Liver (tissue), 3 donors: ENCODE results near the gene ACTL8.

ENCODE experiments used
- CTCF ChIP-seq: fragments of 150-350 bp; IDR thresholded peaks from 2 replicates; pipeline ENCODE4 v1.5.1; 2017; ENCODE audit warnings: improper control_type of control experiment, low read depth, low read length; ENCODE audit not compliant: missing input control
- EGR1 ChIP-seq, 2 donors: IDR thresholded peaks; 2 replicates each; pipeline ENCODE4 v1.6.1; 2016 to 2018; ENCODE audit warnings: antibody characterized with exemption in 2 of 2, low read depth in 2 of 2
- FOXA2 ChIP-seq: IDR thresholded peaks from 2 replicates; pipeline ENCODE4 v1.6.1; 2016; ENCODE audit warnings: antibody characterized with exemption
- GABPA ChIP-seq, 2 donors: IDR thresholded peaks in 1 of 2; conservative IDR thresholded peaks in 1 of 2; 2 replicates each; pipeline ENCODE4 v1.6.1; 2016; ENCODE audit warnings: antibody characterized with exemption in 2 of 2, mild to moderate bottlenecking in 1 of 2, moderate library complexity in 1 of 2
- JUND ChIP-seq, 2 donors: IDR thresholded peaks; 2 replicates each; pipeline ENCODE4 v1.6.1; 2016; ENCODE audit warnings: antibody characterized with exemption in 2 of 2
- NR2F2 ChIP-seq: IDR thresholded peaks from 2 replicates; pipeline ENCODE4 v1.6.1; 2016; ENCODE audit warnings: antibody characterized with exemption
- RAD21 ChIP-seq, 2 donors: IDR thresholded peaks; 2 replicates each; pipeline ENCODE4 v1.6.1; 2016; ENCODE audit warnings: antibody characterized with exemption in 2 of 2, mild to moderate bottlenecking in 2 of 2
- REST ChIP-seq: IDR thresholded peaks from 2 replicates; pipeline ENCODE4 v1.6.1; 2016; ENCODE audit warnings: antibody characterized with exemption, mild to moderate bottlenecking
- RXRA ChIP-seq, 2 donors: IDR thresholded peaks; 2 replicates each; pipeline ENCODE4 v1.6.1; 2017 to 2018; ENCODE audit warnings: antibody characterized with exemption in 2 of 2, mild to moderate bottlenecking in 1 of 2
- SP1 ChIP-seq: IDR thresholded peaks from 2 replicates; pipeline ENCODE4 v1.6.1; 2018; ENCODE audit warnings: antibody characterized with exemption, mild to moderate bottlenecking
- TAF1 ChIP-seq: conservative IDR thresholded peaks from 2 replicates; pipeline ENCODE4 v1.6.1; 2016; ENCODE audit warnings: antibody characterized with exemption, mild to moderate bottlenecking
- donor health status: healthy.
- donor health status: healthy.

DNA sequence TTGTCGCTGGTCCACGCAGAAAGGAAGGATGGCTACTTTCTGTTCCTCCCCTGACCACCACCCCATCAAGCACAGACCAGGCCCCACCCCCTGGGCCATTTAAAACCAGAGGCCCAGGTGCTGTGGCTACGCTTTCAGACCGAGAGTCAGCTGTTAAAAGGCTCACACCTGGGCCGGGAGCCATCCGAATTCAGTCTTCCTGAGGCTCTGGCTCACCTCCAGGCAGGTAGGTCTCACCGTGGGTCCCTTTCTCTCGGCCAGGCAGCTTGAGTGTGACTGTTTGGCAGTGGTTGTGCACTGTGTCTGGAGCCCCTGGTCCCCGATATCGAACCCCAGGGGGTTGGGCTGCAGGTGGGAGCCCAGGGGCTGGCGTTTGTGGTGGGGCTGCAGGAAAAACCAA lies 7.2 kb downstream of the ACTL8 start:
- TF ChIP-seq CTCF = no peak
- no peak for TF ChIP-seq TAF1
- TF ChIP-seq GABPA (IDR thresholded peaks at IDR 0.05 in 1 of 2, conservative IDR thresholded peaks at IDR 0.05 in 1 of 2) = no peak
- no peak for TF ChIP-seq EGR1 (IDR thresholded peaks at IDR 0.05; ENCODE audit: low read depth in 2 of 2)
- TF ChIP-seq JUND (IDR thresholded peaks at IDR 0.05) = no peak
- no peak for TF ChIP-seq RAD21 (IDR thresholded peaks at IDR 0.05)
- no peak for TF ChIP-seq RXRA (IDR thresholded peaks at IDR 0.05)
- TF ChIP-seq NR2F2 = no peak
- TF ChIP-seq SP1 = no peak
- TF ChIP-seq REST = no peak
- no peak for TF ChIP-seq FOXA2
